Measurements from ENCODE around the gene BTBD10. TPM values are rescaled to one million over a fixed set of nuclear protein-coding genes. Genes with fewer than 3 reads are reported as not detected.

BTBD10 gene
- total RNA-seq, 6 experiments from 2014 or later: 4.8 to 11.0 (median 7.3) TPM

DNA sequence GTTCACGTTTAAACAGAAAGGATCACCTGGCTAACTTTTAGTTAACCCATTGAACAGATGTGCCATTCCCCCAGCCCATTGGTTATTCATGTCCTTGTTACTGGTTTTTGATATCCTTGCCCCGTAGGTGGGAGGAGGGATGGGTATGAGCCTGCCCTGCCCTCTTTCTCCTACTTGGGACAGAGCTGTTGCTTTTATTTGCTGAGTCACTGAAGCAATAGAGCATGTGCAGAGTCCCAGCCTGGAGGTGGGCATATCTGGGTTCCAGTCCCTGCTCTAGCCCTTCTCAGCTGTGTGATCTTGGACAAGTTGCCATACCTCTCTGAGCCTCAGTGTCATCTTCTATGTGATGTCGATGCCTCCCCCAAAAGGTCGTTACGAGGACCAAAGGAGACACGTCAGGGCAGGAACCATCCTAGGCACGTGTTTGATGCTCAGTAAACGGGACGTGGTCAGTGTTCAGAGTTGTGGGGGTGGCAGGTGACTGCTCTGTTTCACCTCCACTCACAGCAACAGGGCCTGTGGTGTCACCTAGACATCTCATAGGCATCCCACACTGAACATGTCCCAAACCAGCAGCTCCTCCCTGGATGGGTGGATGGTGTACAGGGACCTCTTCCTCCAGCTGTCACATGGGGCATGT lies 124.5 kb downstream of the BTBD10 start:
- TF ChIP-seq POLR2A (IDR thresholded peaks at IDR 0.05): no peak
- TF ChIP-seq, protein P1, sequence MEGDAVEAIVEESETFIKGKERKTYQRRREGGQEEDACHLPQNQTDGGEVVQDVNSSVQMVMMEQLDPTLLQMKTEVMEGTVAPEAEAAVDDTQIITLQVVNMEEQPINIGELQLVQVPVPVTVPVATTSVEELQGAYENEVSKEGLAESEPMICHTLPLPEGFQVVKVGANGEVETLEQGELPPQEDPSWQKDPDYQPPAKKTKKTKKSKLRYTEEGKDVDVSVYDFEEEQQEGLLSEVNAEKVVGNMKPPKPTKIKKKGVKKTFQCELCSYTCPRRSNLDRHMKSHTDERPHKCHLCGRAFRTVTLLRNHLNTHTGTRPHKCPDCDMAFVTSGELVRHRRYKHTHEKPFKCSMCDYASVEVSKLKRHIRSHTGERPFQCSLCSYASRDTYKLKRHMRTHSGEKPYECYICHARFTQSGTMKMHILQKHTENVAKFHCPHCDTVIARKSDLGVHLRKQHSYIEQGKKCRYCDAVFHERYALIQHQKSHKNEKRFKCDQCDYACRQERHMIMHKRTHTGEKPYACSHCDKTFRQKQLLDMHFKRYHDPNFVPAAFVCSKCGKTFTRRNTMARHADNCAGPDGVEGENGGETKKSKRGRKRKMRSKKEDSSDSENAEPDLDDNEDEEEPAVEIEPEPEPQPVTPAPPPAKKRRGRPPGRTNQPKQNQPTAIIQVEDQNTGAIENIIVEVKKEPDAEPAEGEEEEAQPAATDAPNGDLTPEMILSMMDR (IDR thresholded peaks at IDR 0.05): no peak
- Histone ChIP-seq H3K4me1 (peaks cover 0 to 82% (median 35%) of the 10 kb centered on the region in 4 donors), H3K9me3 (no peaks in the 10 kb centered on the region), H3K27me3 (no peaks in the 10 kb centered on the region), H3K36me3 (no peaks in the 10 kb centered on the region), H3K27ac (peak overlapping the region in 1 of 3 donors; percentile 43), H3K4me3 (peak overlapping the region in 1 of 3 donors; percentile 41)
- 4% methylated on average over 2 of the region's 9 CpGs for WGBS (ENCODE audit: insufficient coverage, low coverage, low lambda C conversion rate, missing lambda C conversion rate)
- intact Hi-C loops (cut with DNase I): loop anchor here in 1 of 2 donors (10.0 kb wide), 1 partner anchor 54 kb away; no protein-coding TSS in a partner anchor
- ATAC-seq (peak; percentile 4 to 15 (median 11)), DNase-seq (no peak)

DNA sequence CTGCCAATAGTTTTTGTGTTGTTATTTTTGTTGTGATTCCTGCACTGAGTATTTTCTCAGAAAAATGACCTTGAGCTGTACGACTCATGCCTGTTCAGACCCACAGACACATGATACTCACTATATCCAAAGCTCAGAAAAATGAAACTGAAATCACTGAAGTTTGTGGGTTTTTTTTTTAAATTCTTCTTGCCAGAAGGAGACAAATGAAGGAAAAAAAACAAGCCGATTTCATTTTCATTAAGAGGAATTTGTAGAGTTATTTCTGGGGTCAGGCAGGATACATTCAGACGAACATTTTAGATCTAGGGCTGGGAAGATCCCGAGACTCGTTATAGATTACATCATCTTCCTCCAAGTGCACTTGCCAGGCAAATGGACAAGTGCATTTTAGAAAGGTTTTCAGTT lies 125.0 kb downstream of the BTBD10 start:
- H3K4me1 ChIP-seq: peaks cover 0 to 88% (median 38%) of the 10 kb centered on the region in 4 donors
- TF ChIP-seq POLR2A (IDR thresholded peaks at IDR 0.05): no peak
- TF ChIP-seq, protein P1 (IDR thresholded peaks at IDR 0.05): no peak
- H3K27ac ChIP-seq: peak overlapping the region in 1 of 3 donors; percentile 43
- no peaks in the 10 kb centered on the region for H3K9me3 ChIP-seq
- intact Hi-C loops (cut with DNase I): loop anchor here in 1 of 2 donors (10.0 kb wide), 1 partner anchor 53 kb away; no protein-coding TSS in a partner anchor
- no peak for ATAC-seq
- no peaks in the 10 kb centered on the region for H3K27me3 ChIP-seq
- no peak for DNase-seq
- H3K36me3 ChIP-seq: no peaks in the 10 kb centered on the region
- 3% methylated on average over 5 of the region's 5 CpGs for WGBS (ENCODE audit: insufficient coverage, low coverage, low lambda C conversion rate, missing lambda C conversion rate)
- peak overlapping the region in 1 of 3 donors; percentile 26 for H3K4me3 ChIP-seq

Other genes starting within 250 kb of the BTBD10 start
- gene BMAL1, start 185.4 kb downstream of the BTBD10 start, total RNA-seq: 10 to 100 TPM in 5 of 6 experiments, 1 to 10 TPM in 1; 9.9 to 38.0 (median 12.9) TPM
- gene PTH, start 32.8 kb upstream of the BTBD10 start, total RNA-seq: not detected
- gene FAR1, start 205.4 kb upstream of the BTBD10 start, total RNA-seq: 1 to 10 TPM; 2.8 to 8.9 (median 3.6) TPM